GM19468 (cell line): ENCODE data around the gene UBE2L6.

Source experiments
- ATAC-seq: cut with Tn5 transposase; IDR thresholded peaks from one replicate; pipeline ENCODE4 v1.9.1; 2021; ENCODE audit warnings: mild to moderate bottlenecking, moderate library complexity, moderate number of reproducible peaks; ENCODE audit not compliant: unreplicated experiment; ENCODE audit errors: extremely low read depth

Gene UBE2L6

DNA sequence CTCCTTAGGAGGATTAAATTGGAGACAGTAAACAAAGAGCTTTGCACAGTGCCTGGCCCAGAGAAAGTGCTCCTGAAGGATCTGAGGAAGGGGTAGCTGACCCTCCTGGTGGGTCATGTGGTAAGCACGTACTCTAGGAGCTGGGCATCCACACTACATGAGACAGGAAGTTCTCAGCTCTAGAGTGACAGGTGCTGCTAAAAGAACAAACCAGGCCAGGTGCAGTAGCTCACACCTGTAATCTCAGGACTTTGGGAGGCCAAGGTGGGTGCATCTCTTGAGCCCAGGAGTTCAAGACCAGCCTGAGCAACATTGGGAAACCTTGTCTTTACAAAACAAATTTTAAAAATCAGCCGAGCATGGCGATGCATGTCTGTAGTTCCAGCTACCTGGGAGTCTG is 65.1 kb downstream of the UBE2L6 start:
- no peak for ATAC-seq

DNA sequence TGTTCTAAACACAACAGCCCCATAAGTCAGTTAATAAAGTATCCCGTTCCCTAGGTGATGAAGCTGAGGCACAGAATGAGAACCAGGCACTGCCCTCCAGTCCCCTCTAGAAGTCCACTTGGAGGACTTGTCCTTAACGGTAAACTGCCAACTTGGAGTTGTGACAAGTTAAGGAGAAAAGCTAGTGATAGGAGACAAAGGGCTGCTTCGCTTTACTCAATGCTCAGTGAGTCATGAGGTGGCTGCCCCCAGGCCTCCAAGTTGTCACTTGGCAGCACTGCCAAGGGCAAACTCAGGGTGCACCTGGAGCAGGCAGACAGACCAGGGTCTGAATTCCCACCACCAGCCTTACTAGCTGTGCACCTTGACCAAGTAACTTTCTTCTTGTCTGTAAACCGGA is 65.5 kb downstream of the UBE2L6 start:
- ATAC-seq, result no peak
